ENCODE data around the gene TUSC1. TPM values are rescaled to one million over a fixed set of nuclear protein-coding genes. Genes with fewer than 3 reads are reported as not detected.

The TUSC1 gene
- total and polyA plus RNA-seq, 2 of the 13 experiments (the other 11 are each of a cell fraction or from before 2014, with no cell fraction given): not detected

DNA sequence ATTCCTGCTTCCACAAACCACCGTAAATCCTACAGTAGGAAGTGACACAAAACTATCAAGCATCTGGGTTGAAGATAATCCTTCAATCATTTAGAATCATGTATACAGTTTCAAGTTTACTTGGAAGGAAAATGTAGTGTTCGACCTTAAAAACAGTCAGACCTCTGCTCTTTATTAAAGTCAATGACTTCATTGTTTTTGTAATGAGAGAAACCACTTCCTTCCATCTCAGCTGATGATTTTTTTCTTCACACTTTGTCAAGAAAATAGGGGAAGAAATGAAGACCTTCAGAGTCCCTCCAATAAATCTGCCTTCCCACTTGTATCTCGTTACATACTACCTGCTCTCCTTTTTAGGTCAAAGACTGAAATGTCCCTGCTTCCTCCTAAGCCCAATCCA is 30.1 kb downstream of the TUSC1 start:
- ATAC-seq (no peak), DNase-seq (ENCODE audit: low spot score) (no peak), FAIRE-seq (no peak)
- Histone ChIP-seq H3K36me3 (replicated peaks in 1 of 2; ENCODE audit: control insufficient read depth in 1 of 2, insufficient read depth in 2 of 2, low read length in 2 of 2) (no peaks in the 10 kb centered on the region), H3K4me1 (ENCODE audit: insufficient read depth, low read length) (no peaks in the 10 kb centered on the region), H2AFZ (ENCODE audit: low read length) (no peak overlapping the region), H3K4me3 (replicated peaks in 1 of 3; ENCODE audit: insufficient read depth in 1 of 3, low read depth in 2 of 3, low read length in 3 of 3) (no peak overlapping the region), H3K27ac (ENCODE audit: extremely low read length, insufficient read depth, low read length) (no peak overlapping the region), H3K4me2 (ENCODE audit: low read depth, low read length) (no peak overlapping the region), H3K27me3 (ENCODE audit: control insufficient read depth in 1 of 2, insufficient read depth in 2 of 2, low read length in 2 of 2) (no peaks in the 10 kb centered on the region), H3K79me2 (ENCODE audit: insufficient read depth, low read length) (no peaks in the 10 kb centered on the region), H3K9ac (ENCODE audit: insufficient read depth, low read depth, low read length) (no peak overlapping the region), H3K9me3 (ENCODE audit: low read length) (0 out of 2 replicates have a peak, but pooled peaks cover 3% of the 10 kb centered on the region), H4K20me1 (ENCODE audit: insufficient read depth, low read length) (no peaks in the 10 kb centered on the region)
- 1% methylated on average over 3 of the region's 3 CpGs for WGBS (ENCODE audit: low lambda C conversion rate)
- in situ Hi-C loops (cut with HindIII; ENCODE audit: extremely low pct_ligation_motif_present, low pct_unique_long_range_greater_than_20kb): no loop called here
- ChIA-PET POLR2A (no interaction called here), CTCF (ENCODE audit: low intra/inter-chr PET ratio, low total read pairs) (no interaction called here)
- BruUV-seq (replicated peaks): no TSS peak
- TF ChIP-seq ZFP82 (CRISPR knock-in tag; IDR thresholded peaks at IDR 0.05; ENCODE audit: borderline replicate concordance) (no peak), ZNF230 (CRISPR knock-in tag; IDR thresholded peaks at IDR 0.05) (no peak)
- intact Hi-C loops (cut with micrococcal nuclease; ENCODE audit: unreplicated experiment): no loop called here

DNA sequence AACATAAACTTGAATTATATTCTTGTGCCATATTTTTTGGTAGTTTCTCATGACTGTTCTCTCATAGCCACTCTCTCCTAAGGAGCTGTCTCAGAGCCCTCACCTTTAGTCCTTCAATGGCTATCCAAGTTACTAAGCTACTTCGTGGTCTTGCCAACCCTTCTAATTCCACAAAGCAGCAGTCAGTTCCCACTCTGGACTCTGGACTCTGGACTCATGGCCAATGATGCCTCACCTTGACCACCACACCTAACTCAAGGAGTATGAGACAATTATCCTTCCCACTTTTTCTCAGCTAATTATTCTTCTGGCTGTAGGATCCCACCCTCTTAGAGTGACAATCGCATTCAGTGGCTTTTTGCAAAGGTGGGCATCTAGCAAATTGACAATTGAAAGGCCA is 42.2 kb downstream of the TUSC1 start:
- Histone ChIP-seq H3K4me1 (ENCODE audit: insufficient read depth, low read length) (no peaks in the 10 kb centered on the region), H3K4me2 (ENCODE audit: low read depth, low read length) (no peak overlapping the region), H3K9me3 (ENCODE audit: low read length) (peaks cover 25% of the 10 kb centered on the region), H3K36me3 (replicated peaks in 1 of 2; ENCODE audit: control insufficient read depth in 1 of 2, insufficient read depth in 2 of 2, low read length in 2 of 2) (no peaks in the 10 kb centered on the region), H2AFZ (ENCODE audit: low read length) (no peak overlapping the region), H3K4me3 (replicated peaks in 1 of 3; ENCODE audit: insufficient read depth in 1 of 3, low read depth in 2 of 3, low read length in 3 of 3) (no peak overlapping the region), H3K27ac (ENCODE audit: extremely low read length, insufficient read depth, low read length) (no peak overlapping the region), H4K20me1 (ENCODE audit: insufficient read depth, low read length) (no peaks in the 10 kb centered on the region), H3K79me2 (ENCODE audit: insufficient read depth, low read length) (no peaks in the 10 kb centered on the region), H3K27me3 (ENCODE audit: control insufficient read depth in 1 of 2, insufficient read depth in 2 of 2, low read length in 2 of 2) (no peaks in the 10 kb centered on the region), H3K9ac (ENCODE audit: insufficient read depth, low read depth, low read length) (no peak overlapping the region)
- ChIA-PET CTCF (ENCODE audit: low intra/inter-chr PET ratio, low total read pairs) (no interaction called here), POLR2A (no interaction called here)
- FAIRE-seq (no peak), ATAC-seq (no peak), DNase-seq (ENCODE audit: low spot score) (no peak)
- intact Hi-C loops (cut with micrococcal nuclease; ENCODE audit: unreplicated experiment): no loop called here
- BruUV-seq (replicated peaks): no TSS peak
- in situ Hi-C loops (cut with HindIII; ENCODE audit: extremely low pct_ligation_motif_present, low pct_unique_long_range_greater_than_20kb): no loop called here
- 0% methylated on average over 2 of the region's 2 CpGs for WGBS (ENCODE audit: low lambda C conversion rate)
- TF ChIP-seq KMT2A (CRISPR knock-in tag; IDR thresholded peaks at IDR 0.05) (no peak), TSC22D2 (CRISPR knock-in tag; IDR thresholded peaks at IDR 0.05; ENCODE audit: borderline replicate concordance) (no peak), WIZ (CRISPR knock-in tag; IDR thresholded peaks at IDR 0.05) (no peak), RFXAP (CRISPR knock-in tag; IDR thresholded peaks at IDR 0.05; ENCODE audit: borderline replicate concordance) (no peak), SP4 (CRISPR knock-in tag; IDR thresholded peaks at IDR 0.05) (no peak), NCOR1 (IDR thresholded peaks at IDR 0.05; ENCODE audit: borderline replicate concordance, low read length) (no peak), ZNF530 (CRISPR knock-in tag; IDR thresholded peaks at IDR 0.05; ENCODE audit: low read depth) (no peak)
- TF ChIP-seq, protein P1, sequence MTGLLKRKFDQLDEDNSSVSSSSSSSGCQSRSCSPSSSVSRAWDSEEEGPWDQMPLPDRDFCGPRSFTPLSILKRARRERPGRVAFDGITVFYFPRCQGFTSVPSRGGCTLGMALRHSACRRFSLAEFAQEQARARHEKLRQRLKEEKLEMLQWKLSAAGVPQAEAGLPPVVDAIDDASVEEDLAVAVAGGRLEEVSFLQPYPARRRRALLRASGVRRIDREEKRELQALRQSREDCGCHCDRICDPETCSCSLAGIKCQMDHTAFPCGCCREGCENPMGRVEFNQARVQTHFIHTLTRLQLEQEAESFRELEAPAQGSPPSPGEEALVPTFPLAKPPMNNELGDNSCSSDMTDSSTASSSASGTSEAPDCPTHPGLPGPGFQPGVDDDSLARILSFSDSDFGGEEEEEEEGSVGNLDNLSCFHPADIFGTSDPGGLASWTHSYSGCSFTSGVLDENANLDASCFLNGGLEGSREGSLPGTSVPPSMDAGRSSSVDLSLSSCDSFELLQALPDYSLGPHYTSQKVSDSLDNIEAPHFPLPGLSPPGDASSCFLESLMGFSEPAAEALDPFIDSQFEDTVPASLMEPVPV (CRISPR knock-in tag; IDR thresholded peaks at IDR 0.05): no peak
- TF ChIP-seq, protein P2, sequence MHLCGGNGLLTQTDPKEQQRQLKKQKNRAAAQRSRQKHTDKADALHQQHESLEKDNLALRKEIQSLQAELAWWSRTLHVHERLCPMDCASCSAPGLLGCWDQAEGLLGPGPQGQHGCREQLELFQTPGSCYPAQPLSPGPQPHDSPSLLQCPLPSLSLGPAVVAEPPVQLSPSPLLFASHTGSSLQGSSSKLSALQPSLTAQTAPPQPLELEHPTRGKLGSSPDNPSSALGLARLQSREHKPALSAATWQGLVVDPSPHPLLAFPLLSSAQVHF (CRISPR knock-in tag; IDR thresholded peaks at IDR 0.05): no peak
